HL-60 (cell line): Measurements from ENCODE around the gene NLGN3.

ENCODE experiments used
- CTCF ChIP-seq: IDR thresholded peaks from one replicate; pipeline ENCODE4 v1.5.1; 2011; ENCODE audit warnings: low read length, control low read depth, inconsistent platforms; ENCODE audit not compliant: insufficient read depth
- GABPA ChIP-seq: IDR thresholded peaks from 2 replicates; pipeline ENCODE4 v1.6.1; 2012; ENCODE audit warnings: low read depth
- POLR2AphosphoS5 ChIP-seq: IDR thresholded peaks from 2 replicates; pipeline ENCODE4 v1.6.1; 2012; ENCODE audit warnings: low read depth
- SPI1 ChIP-seq: IDR thresholded peaks from 2 replicates; pipeline ENCODE4 v1.6.1; 2012; ENCODE audit warnings: low read depth, mild to moderate bottlenecking, borderline replicate concordance

DNA sequence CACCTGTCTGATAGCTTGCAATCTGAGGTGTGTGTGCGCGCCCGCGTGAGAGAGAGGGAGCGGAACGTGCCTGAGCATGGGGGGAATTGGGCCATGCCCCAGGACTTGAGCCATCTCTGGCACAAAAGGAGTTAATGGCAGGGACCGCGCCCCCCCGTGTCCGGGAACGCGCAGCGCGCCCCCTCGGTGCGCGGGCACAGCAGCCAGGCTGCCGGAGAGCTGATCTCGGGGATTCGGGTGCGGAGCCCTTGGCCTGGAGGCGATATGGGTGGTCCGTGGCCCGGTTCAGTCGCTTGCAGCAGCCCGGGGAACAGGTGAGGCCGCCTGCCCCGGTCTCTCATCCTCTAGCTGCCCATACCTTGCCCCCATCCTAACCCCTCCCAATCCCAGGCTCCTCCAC, at the start of gene NLGN3:
- no peak for TF ChIP-seq SPI1
- TF ChIP-seq CTCF = no peak
- TF ChIP-seq POLR2AphosphoS5 = no peak
- no peak for TF ChIP-seq GABPA
